HFF-Myc (cell line): ENCODE results near the gene DCAF4L1.
A peak's percentile ranks its signal among the peaks of the same experiment; 100 is the strongest.

Experiments
- DNase-seq: peaks from one replicate; pipeline ENCODE4 v3.0.0-alpha.2; 2011; ENCODE audit warnings: low read depth; ENCODE audit errors: extremely low read depth
- H3K4me3 ChIP-seq: replicated peaks from 2 replicates; pipeline ENCODE4 v1.5.1; 2011; ENCODE audit warnings: low read depth, mild to moderate bottlenecking, control low read depth, low read length
- TF ChIP-seq, protein P1 (sequence below): IDR thresholded peaks from 2 replicates; pipeline ENCODE4 v1.5.1; 2012; ENCODE audit warnings: mild to moderate bottlenecking, low read depth, low read length, control low read depth; ENCODE audit errors: missing control alignments

Gene DCAF4L1

DNA sequence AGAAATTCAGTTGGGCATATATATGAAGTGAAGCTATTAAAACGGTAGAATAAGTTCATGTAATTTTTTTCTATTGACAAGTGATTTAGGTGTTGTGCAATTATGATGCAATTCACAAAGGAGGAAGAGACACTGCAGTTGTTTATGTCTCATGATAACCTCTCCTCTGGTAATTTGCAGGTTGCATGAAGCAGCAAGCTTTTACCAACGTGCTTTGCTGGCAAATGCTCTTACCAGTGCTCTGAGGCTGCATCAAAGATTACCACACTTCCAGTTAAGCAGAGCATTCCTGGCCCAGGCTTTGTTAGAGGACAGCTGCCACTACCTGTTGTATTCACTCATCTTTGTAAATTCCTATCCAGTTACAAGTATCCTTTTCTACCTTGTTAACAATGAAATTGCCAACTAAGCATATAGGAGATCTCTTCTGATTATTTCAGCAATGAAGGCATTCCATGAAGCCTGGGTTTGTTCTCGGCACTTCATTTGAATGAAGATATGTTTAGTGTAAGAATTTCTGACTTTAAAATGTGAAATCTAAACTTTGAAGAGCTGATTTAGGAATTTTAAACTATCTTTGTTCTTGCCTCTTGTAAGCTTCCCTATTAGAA is 42.4 kb upstream of the DCAF4L1 start:
- TF ChIP-seq, protein P1, sequence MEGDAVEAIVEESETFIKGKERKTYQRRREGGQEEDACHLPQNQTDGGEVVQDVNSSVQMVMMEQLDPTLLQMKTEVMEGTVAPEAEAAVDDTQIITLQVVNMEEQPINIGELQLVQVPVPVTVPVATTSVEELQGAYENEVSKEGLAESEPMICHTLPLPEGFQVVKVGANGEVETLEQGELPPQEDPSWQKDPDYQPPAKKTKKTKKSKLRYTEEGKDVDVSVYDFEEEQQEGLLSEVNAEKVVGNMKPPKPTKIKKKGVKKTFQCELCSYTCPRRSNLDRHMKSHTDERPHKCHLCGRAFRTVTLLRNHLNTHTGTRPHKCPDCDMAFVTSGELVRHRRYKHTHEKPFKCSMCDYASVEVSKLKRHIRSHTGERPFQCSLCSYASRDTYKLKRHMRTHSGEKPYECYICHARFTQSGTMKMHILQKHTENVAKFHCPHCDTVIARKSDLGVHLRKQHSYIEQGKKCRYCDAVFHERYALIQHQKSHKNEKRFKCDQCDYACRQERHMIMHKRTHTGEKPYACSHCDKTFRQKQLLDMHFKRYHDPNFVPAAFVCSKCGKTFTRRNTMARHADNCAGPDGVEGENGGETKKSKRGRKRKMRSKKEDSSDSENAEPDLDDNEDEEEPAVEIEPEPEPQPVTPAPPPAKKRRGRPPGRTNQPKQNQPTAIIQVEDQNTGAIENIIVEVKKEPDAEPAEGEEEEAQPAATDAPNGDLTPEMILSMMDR, result no peak
- no peak for DNase-seq
- no peak overlapping the region for H3K4me3 ChIP-seq

DNA sequence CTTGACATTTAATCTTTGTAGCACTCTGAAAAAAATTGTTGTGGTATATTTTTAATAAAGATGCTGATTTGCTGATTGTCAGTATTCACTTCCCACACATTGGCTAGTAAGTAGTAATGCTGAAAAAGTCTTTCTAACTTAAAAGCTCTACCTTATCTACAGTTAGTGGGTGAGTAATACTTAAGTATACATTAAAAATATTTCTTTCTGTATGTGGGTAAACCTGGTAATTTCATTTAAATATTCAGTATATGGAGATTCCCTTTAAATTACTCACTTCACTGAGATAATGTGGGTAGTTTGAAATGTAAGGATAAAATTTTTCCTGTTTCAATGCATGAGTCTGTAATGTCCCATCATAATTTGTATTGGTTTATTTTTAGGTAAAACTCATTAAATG is 40.7 kb upstream of the DCAF4L1 start:
- H3K4me3 ChIP-seq, result no peak overlapping the region
- DNase-seq, result no peak
- TF ChIP-seq, protein P1, result no peak

DNA sequence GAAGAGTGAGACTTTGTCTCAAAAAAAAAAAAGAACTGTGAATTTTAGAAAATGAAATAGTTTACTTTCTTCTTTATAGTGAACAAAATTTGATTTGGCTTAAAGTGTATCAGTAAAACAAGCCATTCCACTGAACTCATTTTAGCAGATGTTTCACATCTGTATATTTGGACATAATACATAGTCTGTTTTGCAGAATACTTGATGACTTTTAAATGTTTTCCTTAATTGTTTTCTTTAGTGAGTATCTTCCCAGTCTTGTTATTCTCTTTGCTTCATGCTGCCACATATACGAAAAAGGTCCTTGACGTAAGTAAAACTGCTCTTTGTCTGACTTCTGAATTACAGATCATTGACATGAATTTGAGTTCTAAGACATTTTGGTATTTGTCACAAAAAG is 38.0 kb upstream of the DCAF4L1 start:
- TF ChIP-seq, protein P1, result no peak
- no peak for DNase-seq
- H3K4me3 ChIP-seq, result no peak overlapping the region

DNA sequence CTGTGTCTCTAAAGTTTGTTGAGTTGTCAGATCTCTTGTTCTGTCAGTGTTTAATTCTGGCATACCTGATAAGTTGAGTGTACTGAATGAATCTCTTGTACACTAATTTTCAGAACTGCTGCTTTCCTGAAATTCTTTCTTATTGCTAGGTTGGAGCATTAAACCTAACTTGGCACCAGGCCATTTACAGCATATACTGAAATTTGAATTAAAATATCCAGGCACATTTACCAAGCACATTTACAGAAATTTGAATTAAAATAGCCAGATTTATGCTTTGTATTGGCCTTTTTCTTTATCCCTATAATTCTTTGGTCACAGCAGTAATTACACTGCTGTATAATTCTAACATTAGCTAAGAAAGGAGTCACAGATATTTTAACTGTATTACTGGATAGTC is 37.5 kb upstream of the DCAF4L1 start:
- DNase-seq, result no peak
- TF ChIP-seq, protein P1, result no peak
- no peak overlapping the region for H3K4me3 ChIP-seq

DNA sequence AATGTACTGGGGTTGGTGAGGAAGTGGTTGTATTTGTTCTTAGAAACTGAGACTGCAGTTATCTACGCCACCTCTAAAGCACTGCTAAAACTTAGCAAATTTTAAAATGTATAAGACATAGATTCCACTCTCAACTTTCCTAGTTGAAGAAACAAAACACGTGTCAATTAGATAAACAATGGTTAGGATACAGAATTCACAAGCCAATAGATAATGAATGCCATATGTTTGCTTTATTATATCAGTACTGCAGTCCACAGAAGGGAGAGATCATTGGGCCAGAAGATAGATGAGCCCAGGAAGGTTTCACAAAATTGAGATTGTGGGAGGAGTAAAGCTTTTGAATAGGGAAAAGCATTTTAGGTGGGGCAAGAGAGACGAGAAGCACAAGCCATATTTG is 32.0 kb upstream of the DCAF4L1 start:
- no peak overlapping the region for H3K4me3 ChIP-seq
- TF ChIP-seq, protein P1, result no peak
- peak; percentile 4 for DNase-seq

DNA sequence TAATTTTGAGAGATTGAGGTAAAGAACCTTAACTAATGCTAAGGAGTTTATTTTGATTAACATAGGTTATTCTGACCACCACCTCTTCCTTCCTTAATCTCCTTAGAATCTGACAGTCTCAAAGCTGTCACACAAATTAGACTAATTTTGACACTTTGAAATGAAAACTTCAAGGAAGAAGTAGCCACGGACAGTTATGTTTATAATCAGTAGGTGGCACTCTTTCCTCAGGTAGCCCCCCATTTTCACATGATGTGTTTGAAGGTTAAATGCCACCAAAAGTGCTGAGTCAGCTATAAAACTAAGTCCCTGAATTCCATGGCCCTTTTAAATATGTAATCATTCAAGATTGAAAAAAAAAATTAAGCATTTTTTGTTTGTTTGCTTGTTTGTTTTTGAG is 23.9 kb upstream of the DCAF4L1 start:
- no peak for DNase-seq
- H3K4me3 ChIP-seq, result no peak overlapping the region
- TF ChIP-seq, protein P1, result no peak

DNA sequence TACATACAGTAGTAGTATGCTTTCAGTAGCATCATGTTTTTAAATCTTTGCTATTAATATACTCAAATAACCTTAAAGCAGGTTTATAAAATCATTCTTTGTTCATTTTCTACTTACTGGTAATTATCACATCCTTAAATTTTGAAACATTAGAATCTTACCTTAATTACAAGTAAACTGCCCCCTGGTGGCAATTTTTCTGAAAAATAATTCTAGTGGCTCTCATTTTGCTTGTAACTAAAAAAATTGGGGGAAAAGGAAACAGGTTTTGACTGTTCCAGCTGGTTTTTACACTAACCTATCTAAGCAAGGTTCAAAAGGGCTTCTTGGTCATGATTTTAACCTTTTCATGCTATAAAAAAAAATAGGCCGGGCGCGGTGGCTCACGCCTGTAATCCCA is 18.5 kb upstream of the DCAF4L1 start:
- TF ChIP-seq, protein P1, result no peak
- no peak for DNase-seq
- no peak overlapping the region for H3K4me3 ChIP-seq
